Colonic mucosa (tissue), 4 donors: ENCODE data around the gene SOX10. TPM values are rescaled to one million over a fixed set of nuclear protein-coding genes. Genes with fewer than 3 reads are reported as not detected.

Source experiments
- DNase-seq: peaks from one replicate; pipeline ENCODE4 v3.0.0-alpha.2; 2020
- H3K27ac ChIP-seq: fragments of 200-600 bp; one replicate; pipeline ENCODE4 v1.8.0; 2021
- H3K27me3 ChIP-seq: fragments of 200-600 bp; one replicate; pipeline ENCODE4 v1.8.0; 2021
- H3K36me3 ChIP-seq: fragments of 200-600 bp; one replicate; pipeline ENCODE4 v1.8.0; 2021
- H3K4me1 ChIP-seq: fragments of 200-600 bp; one replicate; pipeline ENCODE4 v1.8.0; 2021; ENCODE audit warnings: mild to moderate bottlenecking
- H3K4me3 ChIP-seq: fragments of 200-600 bp; one replicate; pipeline ENCODE4 v1.8.0; 2021
- H3K9ac ChIP-seq, 2 donors: one replicate each; pipeline ENCODE4 v1.7.0; 2013; ENCODE audit warnings: control low read depth in 2 of 2, low read depth in 2 of 2, low read length in 2 of 2
- H3K9me3 ChIP-seq: fragments of 200-600 bp; one replicate; pipeline ENCODE4 v1.8.0; 2021
- CTCF ChIP-seq: fragments of 200-600 bp; IDR thresholded peaks from one replicate; pipeline ENCODE4 v1.8.0; 2022; ENCODE audit warnings: antibody characterized with exemption, mild to moderate bottlenecking
- intact Hi-C: fragments of 100-400 bp; cut with DNase I; formaldehyde crosslinking; loops from one replicate; pipeline ENCODE4 v1.14.1; 2022
- total RNA-seq, 2 donors: library from RNA; stranded (reverse); fragmentation: NEBNext Ultra II Directional in 1 of 2; extraction: Animal tissue kit (Norgen Biotek cat#: 25700) in 1 of 2; gene quantifications; one replicate each; pipeline ENCODE4 v1.2.1, GENCODE V29; 2021
- donor health status: healthy.
- donor health status: DM: no; HTN: no; CAD: no.
- donor health status: DM: no; HTN: no; CAD: no.

SOX10 gene
- total RNA-seq, 2 donors from 2014 or later, result 0.57 to 3.4 TPM

GRCh38 chr22:38026130-38027111 is 42.1 kb upstream of the SOX10 start:
- DNase-seq, result no peak
- H3K9ac ChIP-seq, result no peak overlapping the region
- H3K36me3 ChIP-seq, result no peaks in the 10 kb centered on the region
- no peak overlapping the region for H3K27ac ChIP-seq
- TF ChIP-seq CTCF, result no peak
- intact Hi-C loops, result no loop called here
- H3K4me1 ChIP-seq, result peaks cover 4% of the 10 kb centered on the region
- no peak overlapping the region for H3K4me3 ChIP-seq
- no peaks in the 10 kb centered on the region for H3K9me3 ChIP-seq
- no peaks in the 10 kb centered on the region for H3K27me3 ChIP-seq

- TF ChIP-seq CTCF, result no peak
- Histone ChIP-seq H3K27ac (no peak overlapping the region), H3K4me3 (no peak overlapping the region), H3K27me3 (no peaks in the 10 kb centered on the region), H3K9ac (no peak overlapping the region), H3K9me3 (no peaks in the 10 kb centered on the region), H3K36me3 (no peaks in the 10 kb centered on the region), H3K4me1 (peaks cover 4% of the 10 kb centered on the region)
- no peak for DNase-seq
- intact Hi-C loops, result no loop called here
Measured at GRCh38 chr22:38025514-38025913, 41.2 kb upstream of the SOX10 start.

- Histone ChIP-seq H3K36me3 (no peaks in the 10 kb centered on the region), H3K27ac (no peak overlapping the region), H3K4me1 (no peaks in the 10 kb centered on the region), H3K9ac (no peak overlapping the region), H3K9me3 (no peaks in the 10 kb centered on the region), H3K27me3 (no peaks in the 10 kb centered on the region), H3K4me3 (no peak overlapping the region)
- no peak for DNase-seq
- no peak for TF ChIP-seq CTCF
- intact Hi-C loops, result no loop called here
Measured at GRCh38 chr22:38023045-38023444, 38.7 kb upstream of the SOX10 start.

GRCh38 chr22:38021206-38021605 is 36.9 kb upstream of the SOX10 start:
- no peaks in the 10 kb centered on the region for H3K36me3 ChIP-seq
- intact Hi-C loops, result no loop called here
- no peaks in the 10 kb centered on the region for H3K27me3 ChIP-seq
- H3K9ac ChIP-seq, result no peak overlapping the region
- no peak for DNase-seq
- no peak for TF ChIP-seq CTCF
- no peak overlapping the region for H3K27ac ChIP-seq
- no peaks in the 10 kb centered on the region for H3K9me3 ChIP-seq
- H3K4me3 ChIP-seq, result no peak overlapping the region
- H3K4me1 ChIP-seq, result peaks cover 5% of the 10 kb centered on the region

- Histone ChIP-seq H3K9ac (no peak overlapping the region), H3K9me3 (no peaks in the 10 kb centered on the region), H3K27me3 (no peaks in the 10 kb centered on the region), H3K4me3 (no peak overlapping the region), H3K27ac (no peak overlapping the region), H3K4me1 (peaks cover 5% of the 10 kb centered on the region), H3K36me3 (no peaks in the 10 kb centered on the region)
- no peak for TF ChIP-seq CTCF
- intact Hi-C loops, result no loop called here
- DNase-seq, result no peak
Measured at GRCh38 chr22:38018938-38019827, 34.8 kb upstream of the SOX10 start.
